HG03103 (cell line): ENCODE results near the gene SLC6A7.
"Not testable (repeated sequence)": the region's sequence is repeated elsewhere in the genome, so short reads cannot be mapped to it uniquely, and the experiment has no call there.

Source experiments
- ATAC-seq: cut with Tn5 transposase; IDR thresholded peaks from one replicate; pipeline ENCODE4 v1.9.1; 2021; ENCODE audit warnings: low read depth; ENCODE audit not compliant: unreplicated experiment

Gene SLC6A7

GRCh38 chr5:150214289-150214688, 24.4 kb downstream of the SLC6A7 start:
- no peak for ATAC-seq

GRCh38 chr5:150215979-150216944, 26.4 kb downstream of the SLC6A7 start:
- no peak for ATAC-seq

GRCh38 chr5:150217038-150217437, 27.2 kb downstream of the SLC6A7 start:
- ATAC-seq = no peak

- peak; percentile 87 for ATAC-seq
Observed at GRCh38 chr5:150217873-150218692, 28.2 kb downstream of the SLC6A7 start.

GRCh38 chr5:150218693-150219035, 28.8 kb downstream of the SLC6A7 start:
- no peak for ATAC-seq

GRCh38 chr5:150219142-150219541, 29.3 kb downstream of the SLC6A7 start:
- ATAC-seq = no peak

- no peak for ATAC-seq
Observed at GRCh38 chr5:150219861-150220260, 30.0 kb downstream of the SLC6A7 start.

GRCh38 chr5:150221471-150221870, 31.6 kb downstream of the SLC6A7 start:
- no peak for ATAC-seq

GRCh38 chr5:150222906-150223305, 33.0 kb downstream of the SLC6A7 start:
- ATAC-seq = no peak

- no peak for ATAC-seq
Observed at GRCh38 chr5:150223474-150223873, 33.6 kb downstream of the SLC6A7 start.

- no peak for ATAC-seq
Observed at GRCh38 chr5:150224483-150225027, 34.7 kb downstream of the SLC6A7 start.

- ATAC-seq = no peak
Observed at GRCh38 chr5:150227036-150227435, 37.2 kb downstream of the SLC6A7 start.

GRCh38 chr5:150227606-150228273, 37.9 kb downstream of the SLC6A7 start:
- ATAC-seq = no peak

- ATAC-seq = no peak
Observed at GRCh38 chr5:150229571-150229970, 39.7 kb downstream of the SLC6A7 start.

GRCh38 chr5:150230842-150231241, 41.0 kb downstream of the SLC6A7 start:
- ATAC-seq = no peak

- not testable (repeated sequence) for ATAC-seq
Observed at GRCh38 chr5:150233706-150234105, 43.8 kb downstream of the SLC6A7 start.

GRCh38 chr5:150234576-150235499, 45.0 kb downstream of the SLC6A7 start:
- no peak for ATAC-seq

GRCh38 chr5:150235500-150235854, 45.6 kb downstream of the SLC6A7 start:
- no peak for ATAC-seq

GRCh38 chr5:150236313-150236712, 46.5 kb downstream of the SLC6A7 start:
- ATAC-seq = no peak
